Spleen (tissue), 7 donors: ENCODE data around the gene ZNF536.

Source experiments
- POLR2A ChIP-seq, 3 donors: fragments of 450-650 bp; IDR thresholded peaks; one replicate each; pipeline ENCODE4 v1.5.1; 2017; ENCODE audit warnings: antibody characterized with exemption in 3 of 3, mild to moderate bottlenecking in 1 of 3
- TF ChIP-seq, protein P1 (sequence below), 11 experiments: fragments of 200-600 bp in 7 of 11; fragments of 450-650 bp in 4 of 11; sonication (generic) in 4 of 11; IDR thresholded peaks in 8 of 11; conservative IDR thresholded peaks in 3 of 11; 1 replicate in 7 of 11; 2 replicates in 4 of 11; pipeline versions ENCODE4 v1.4.0 to v1.8.0; 2016 to 2021; ENCODE audit warnings: antibody characterized with exemption in 11 of 11, inconsistent platforms in 4 of 11, mild to moderate bottlenecking in 1 of 11
- donor health status: DM: no; HTN: no; CAD: no; lungs with moderate emphysema.
- donor health status: DM: no; HTN: no; CAD: no.
- donor health status: DM: no; HTN: no; CAD: no.

DNA sequence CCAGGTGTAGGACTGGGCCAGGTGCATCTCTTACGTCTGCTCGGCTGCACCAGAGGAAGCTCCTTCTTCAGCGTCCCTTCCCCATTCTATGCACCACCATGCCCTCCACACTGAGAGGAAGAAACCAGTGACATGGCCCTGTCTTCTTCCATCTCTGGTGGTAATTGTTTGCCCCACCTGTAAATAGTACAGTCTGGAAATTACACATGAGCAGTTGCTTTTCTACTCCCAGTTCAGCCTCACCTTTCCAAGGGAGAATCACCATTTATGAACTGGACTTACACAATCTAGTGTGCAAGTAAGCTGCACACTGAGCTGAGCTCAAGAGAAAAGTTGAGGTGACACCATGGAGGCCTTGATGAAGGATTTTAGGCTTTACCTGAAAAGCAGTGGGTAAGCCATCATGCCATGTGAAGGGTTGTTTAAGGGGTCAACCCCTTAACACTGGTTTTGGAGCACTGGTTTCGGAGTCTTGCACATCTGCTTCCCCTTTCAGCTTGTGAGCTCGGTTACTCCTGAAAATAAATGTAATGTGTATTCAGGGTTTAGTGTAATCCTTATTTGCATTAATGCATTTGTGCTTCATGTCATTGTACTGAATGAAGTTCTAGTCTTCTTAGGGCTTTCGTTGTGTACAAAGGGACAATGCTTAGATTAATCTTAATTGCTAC, 22.4 kb downstream of the ZNF536 start:
- TF ChIP-seq POLR2A (IDR thresholded peaks at IDR 0.05), result no peak
- TF ChIP-seq, protein P1, sequence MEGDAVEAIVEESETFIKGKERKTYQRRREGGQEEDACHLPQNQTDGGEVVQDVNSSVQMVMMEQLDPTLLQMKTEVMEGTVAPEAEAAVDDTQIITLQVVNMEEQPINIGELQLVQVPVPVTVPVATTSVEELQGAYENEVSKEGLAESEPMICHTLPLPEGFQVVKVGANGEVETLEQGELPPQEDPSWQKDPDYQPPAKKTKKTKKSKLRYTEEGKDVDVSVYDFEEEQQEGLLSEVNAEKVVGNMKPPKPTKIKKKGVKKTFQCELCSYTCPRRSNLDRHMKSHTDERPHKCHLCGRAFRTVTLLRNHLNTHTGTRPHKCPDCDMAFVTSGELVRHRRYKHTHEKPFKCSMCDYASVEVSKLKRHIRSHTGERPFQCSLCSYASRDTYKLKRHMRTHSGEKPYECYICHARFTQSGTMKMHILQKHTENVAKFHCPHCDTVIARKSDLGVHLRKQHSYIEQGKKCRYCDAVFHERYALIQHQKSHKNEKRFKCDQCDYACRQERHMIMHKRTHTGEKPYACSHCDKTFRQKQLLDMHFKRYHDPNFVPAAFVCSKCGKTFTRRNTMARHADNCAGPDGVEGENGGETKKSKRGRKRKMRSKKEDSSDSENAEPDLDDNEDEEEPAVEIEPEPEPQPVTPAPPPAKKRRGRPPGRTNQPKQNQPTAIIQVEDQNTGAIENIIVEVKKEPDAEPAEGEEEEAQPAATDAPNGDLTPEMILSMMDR (IDR thresholded peaks at IDR 0.05 in 8 of 11, conservative IDR thresholded peaks at IDR 0.05 in 3 of 11), result no peak
